GM19452 (cell line): ENCODE data around the gene SPATA25.
"Not testable (repeated sequence)": the region's sequence is repeated elsewhere in the genome, so short reads cannot be mapped to it uniquely, and the experiment has no call there.

Source experiments
- ATAC-seq: cut with Tn5 transposase; IDR thresholded peaks from one replicate; pipeline ENCODE4 v1.9.1; 2021; ENCODE audit not compliant: unreplicated experiment

SPATA25 gene

GRCh38 chr20:45894797-45895196 lies 7.4 kb upstream of the SPATA25 start:
- ATAC-seq = no peak

GRCh38 chr20:45893831-45894230 lies 6.4 kb upstream of the SPATA25 start:
- ATAC-seq = no peak

- ATAC-seq = no peak
Measured at GRCh38 chr20:45892828-45893500, 5.5 kb upstream of the SPATA25 start.

- ATAC-seq = no peak
Measured at GRCh38 chr20:45892049-45892825, 4.8 kb upstream of the SPATA25 start.

GRCh38 chr20:45890985-45891983 lies 3.9 kb upstream of the SPATA25 start, which contains the start of the genes CTSA and NEURL2:
TSS of gene CTSA (plus strand) at chr20:45891335. CDS start at chr20:45891569, 234 bp downstream.
TSS of gene NEURL2 (minus strand) at chr20:45891208. CDS start at chr20:45890991, 217 bp downstream.
- peak; percentile 73 for ATAC-seq

GRCh38 chr20:45890077-45890984 lies 2.9 kb upstream of the SPATA25 start:
- ATAC-seq = no peak

- ATAC-seq = no peak
Measured at GRCh38 chr20:45888681-45889080, 1.3 kb upstream of the SPATA25 start.

- no peak for ATAC-seq
Measured at GRCh38 chr20:45886590-45887345, 654 bp downstream of the SPATA25 start.

GRCh38 chr20:45883100-45883469 lies 4.3 kb downstream of the SPATA25 start:
- ATAC-seq = no peak

- ATAC-seq = no peak
Measured at GRCh38 chr20:45882469-45883099, 4.8 kb downstream of the SPATA25 start.

GRCh38 chr20:45880988-45881788 lies 6.2 kb downstream of the SPATA25 start, which contains the start of gene ZSWIM1:
TSS of gene ZSWIM1 (plus strand) at chr20:45881227. CDS start at chr20:45882593, 1,366 bp downstream.
- ATAC-seq = peak; percentile 98

- ATAC-seq = no peak
Measured at GRCh38 chr20:45878076-45878761, 9.2 kb downstream of the SPATA25 start.

- no peak for ATAC-seq
Measured at GRCh38 chr20:45874576-45874975, 12.8 kb downstream of the SPATA25 start.

- not testable (repeated sequence) for ATAC-seq
Measured at GRCh38 chr20:45874104-45874481, 13.3 kb downstream of the SPATA25 start.

GRCh38 chr20:45873409-45874103 lies 13.9 kb downstream of the SPATA25 start:
- no peak for ATAC-seq

- ATAC-seq = no peak
Measured at GRCh38 chr20:45872626-45873025, 14.8 kb downstream of the SPATA25 start.

- no peak for ATAC-seq
Measured at GRCh38 chr20:45867819-45868176, 19.6 kb downstream of the SPATA25 start.
